CD4-positive, alpha-beta memory T cell (primary cell): Measurements from ENCODE around the gene CDKN1A. TPM values are rescaled to one million over a fixed set of nuclear protein-coding genes. Genes with fewer than 3 reads are reported as not detected.

Source experiments
- CTCF ChIA-PET: fragments of 350-600 bp; sonication (Branson Sonifier 250); formaldehyde crosslinking; loops from one replicate; lab custom pipeline; 2021; ENCODE audit warnings: inconsistent platforms; ENCODE audit not compliant: partially characterized antibody; lab: Charles Lee
- POLR2A ChIA-PET: fragments of 350-600 bp; sonication (Branson Sonifier 250); formaldehyde crosslinking; loops from one replicate; lab custom pipeline; 2021; ENCODE audit not compliant: partially characterized antibody; lab: Charles Lee
- DNase-seq, 5 donors: peaks; one replicate each; pipeline versions ENCODE4 v3.0.0 to v3.0.0-alpha.2; 2020 to 2022; ENCODE audit warnings: mixed read lengths in 1 of 5
- H3K27ac ChIP-seq: one replicate; pipeline ENCODE4 v1.7.0; 2013; ENCODE audit warnings: low read depth, low read length
- H3K27me3 ChIP-seq: 2 replicates; pipeline ENCODE4 v1.7.0; 2013; ENCODE audit warnings: mild to moderate bottlenecking, low read length, moderate library complexity; ENCODE audit not compliant: insufficient read depth
- H3K36me3 ChIP-seq: 2 replicates; pipeline ENCODE4 v1.7.0; 2013; ENCODE audit warnings: mild to moderate bottlenecking, low read length, moderate library complexity; ENCODE audit not compliant: insufficient read depth
- H3K4me1 ChIP-seq: 2 replicates; pipeline ENCODE4 v1.7.0; 2013; ENCODE audit warnings: mild to moderate bottlenecking, low read length, moderate library complexity; ENCODE audit not compliant: insufficient read depth
- H3K4me3 ChIP-seq, 2 donors: one replicate each; pipeline ENCODE4 v1.7.0; 2013; ENCODE audit warnings: low read length in 2 of 2, mild to moderate bottlenecking in 1 of 2
- H3K9me3 ChIP-seq, 2 donors: one replicate each; pipeline ENCODE4 v1.7.0; 2013; ENCODE audit warnings: low read length in 2 of 2, control low read depth in 1 of 2; ENCODE audit not compliant: control insufficient read depth in 1 of 2
- H3K27ac Mint-ChIP-seq, 7 donors: one replicate each; pipeline ENCODE4 v1.8.0; 2020 to 2021; ENCODE audit warnings: mixed read lengths in 7 of 7, mild to moderate bottlenecking in 6 of 7, inconsistent platforms in 3 of 7, moderate library complexity in 3 of 7
- H3K27me3 Mint-ChIP-seq, 2 donors: one replicate each; pipeline ENCODE4 v1.8.0; 2020 to 2021; ENCODE audit warnings: mixed read lengths in 2 of 2
- H3K36me3 Mint-ChIP-seq, 2 donors: one replicate each; pipeline ENCODE4 v1.8.0; 2020 to 2021; ENCODE audit warnings: mixed read lengths in 2 of 2, inconsistent platforms in 1 of 2, mild to moderate bottlenecking in 1 of 2
- H3K4me1 Mint-ChIP-seq, 4 donors: one replicate each; pipeline ENCODE4 v1.8.0; 2020 to 2021; ENCODE audit warnings: mixed read lengths in 4 of 4, mild to moderate bottlenecking in 1 of 4
- H3K4me3 Mint-ChIP-seq, 8 donors: one replicate each; pipeline ENCODE4 v1.8.0; 2020 to 2021; ENCODE audit warnings: mixed read lengths in 8 of 8, mild to moderate bottlenecking in 7 of 8, moderate library complexity in 6 of 8, inconsistent platforms in 3 of 8
- H3K9me3 Mint-ChIP-seq, 8 donors: one replicate each; pipeline ENCODE4 v1.8.0; 2020 to 2021; ENCODE audit warnings: mixed read lengths in 8 of 8, mild to moderate bottlenecking in 5 of 8, inconsistent platforms in 3 of 8, moderate library complexity in 1 of 8
- intact Hi-C: fragments of 100-400 bp; cut with micrococcal nuclease; formaldehyde crosslinking; loops from one replicate; pipeline ENCODE4 v1.15.1; 2023
- polyA plus RNA-seq, 2 donors: library from polyadenylated mRNA; unstranded; fragments of 300-500 nt; fragmentation: Illumina TruSeq; gene quantifications; one replicate each; pipeline ENCODE4 v1.2.3, GENCODE V29; 2021
- total RNA-seq, 2 experiments: library from RNA; stranded (reverse); gene quantifications; one replicate each; pipeline ENCODE4 v1.2.3, GENCODE V29; 2021

Gene CDKN1A
- total and polyA plus RNA-seq, 4 experiments from 2014 or later: 3.3 to 20.6 (median 11.7) TPM

DNA sequence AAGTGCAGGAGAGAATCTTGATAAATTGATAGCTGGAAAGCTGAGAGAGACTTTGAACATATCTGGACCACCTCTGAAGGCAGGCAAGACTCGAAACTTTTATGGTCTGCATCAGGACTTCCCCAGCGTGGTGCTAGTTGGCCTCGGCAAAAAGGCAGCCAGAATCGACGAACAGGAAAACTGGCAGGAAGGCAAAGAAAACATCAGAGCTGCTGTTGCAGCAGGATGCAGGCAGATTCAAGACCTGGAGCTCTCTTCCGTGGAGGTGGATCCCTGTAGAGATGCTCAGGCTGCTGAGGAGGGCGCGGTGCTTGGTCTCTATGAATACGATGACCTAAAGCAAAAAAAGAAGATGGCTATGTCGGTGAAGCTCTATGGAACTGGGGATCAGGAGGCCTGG is 4.6 kb upstream of the CDKN1A start:
- CTCF ChIA-PET: interaction anchor here (1.2 kb wide), 1 partner anchor 9 kb away, joined by 3 read pairs; no protein-coding TSS in a partner anchor
- POLR2A ChIA-PET: no interaction called here
- Mint-ChIP-seq H3K27ac (peak overlapping the region in 1 of 7 donors; percentile 51), H3K4me3 (no peak overlapping the region), H3K4me1 (peaks cover 12 to 26% (median 20%) of the 10 kb centered on the region in 4 donors), H3K9me3 (peaks cover 0 to 3% (median 0%) of the 10 kb centered on the region in 8 donors), H3K36me3 (peaks cover 0 to 4% of the 10 kb centered on the region in 2 donors), H3K27me3 (peaks cover 0 to 4% of the 10 kb centered on the region in 2 donors)
- Histone ChIP-seq H3K27ac (no peak overlapping the region), H3K4me1 (peaks cover 15% of the 10 kb centered on the region), H3K4me3 (no peak overlapping the region), H3K36me3 (no peaks in the 10 kb centered on the region), H3K9me3 (no peaks in the 10 kb centered on the region), H3K27me3 (no peaks in the 10 kb centered on the region)
- DNase-seq: no peak
- intact Hi-C loops: no loop called here

DNA sequence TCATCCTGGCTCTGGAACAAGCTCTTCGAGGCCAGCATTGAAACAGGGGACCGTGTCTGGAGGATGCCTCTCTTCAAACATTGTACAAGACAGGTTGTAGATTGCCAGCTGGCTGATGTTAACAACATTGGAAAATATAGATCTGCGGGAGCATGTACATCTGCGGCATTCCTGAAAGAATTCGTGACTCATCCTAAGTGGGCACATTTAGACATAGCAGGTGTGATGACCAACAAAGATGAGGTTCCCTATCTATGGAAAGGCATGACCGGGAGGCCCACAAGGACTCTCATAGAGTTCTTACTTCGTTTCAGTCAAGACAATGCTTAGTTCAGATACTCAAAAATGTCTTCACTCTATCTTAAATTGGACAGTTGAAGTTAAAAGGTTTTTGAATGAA is 3.6 kb upstream of the CDKN1A start:
- Histone ChIP-seq H3K27ac (no peak overlapping the region), H3K36me3 (no peaks in the 10 kb centered on the region), H3K4me3 (no peak overlapping the region), H3K27me3 (no peaks in the 10 kb centered on the region), H3K9me3 (no peaks in the 10 kb centered on the region), H3K4me1 (peaks cover 24% of the 10 kb centered on the region)
- Mint-ChIP-seq H3K4me1 (peaks cover 12 to 30% (median 23%) of the 10 kb centered on the region in 4 donors), H3K36me3 (peaks cover 0 to 5% of the 10 kb centered on the region in 2 donors), H3K9me3 (peaks cover 0 to 3% (median 0%) of the 10 kb centered on the region in 8 donors), H3K4me3 (no peak overlapping the region), H3K27ac (no peak overlapping the region), H3K27me3 (peaks cover 0 to 4% of the 10 kb centered on the region in 2 donors)
- ChIA-PET POLR2A (no interaction called here), CTCF (no interaction called here)
- DNase-seq: no peak
- intact Hi-C loops: no loop called here

DNA sequence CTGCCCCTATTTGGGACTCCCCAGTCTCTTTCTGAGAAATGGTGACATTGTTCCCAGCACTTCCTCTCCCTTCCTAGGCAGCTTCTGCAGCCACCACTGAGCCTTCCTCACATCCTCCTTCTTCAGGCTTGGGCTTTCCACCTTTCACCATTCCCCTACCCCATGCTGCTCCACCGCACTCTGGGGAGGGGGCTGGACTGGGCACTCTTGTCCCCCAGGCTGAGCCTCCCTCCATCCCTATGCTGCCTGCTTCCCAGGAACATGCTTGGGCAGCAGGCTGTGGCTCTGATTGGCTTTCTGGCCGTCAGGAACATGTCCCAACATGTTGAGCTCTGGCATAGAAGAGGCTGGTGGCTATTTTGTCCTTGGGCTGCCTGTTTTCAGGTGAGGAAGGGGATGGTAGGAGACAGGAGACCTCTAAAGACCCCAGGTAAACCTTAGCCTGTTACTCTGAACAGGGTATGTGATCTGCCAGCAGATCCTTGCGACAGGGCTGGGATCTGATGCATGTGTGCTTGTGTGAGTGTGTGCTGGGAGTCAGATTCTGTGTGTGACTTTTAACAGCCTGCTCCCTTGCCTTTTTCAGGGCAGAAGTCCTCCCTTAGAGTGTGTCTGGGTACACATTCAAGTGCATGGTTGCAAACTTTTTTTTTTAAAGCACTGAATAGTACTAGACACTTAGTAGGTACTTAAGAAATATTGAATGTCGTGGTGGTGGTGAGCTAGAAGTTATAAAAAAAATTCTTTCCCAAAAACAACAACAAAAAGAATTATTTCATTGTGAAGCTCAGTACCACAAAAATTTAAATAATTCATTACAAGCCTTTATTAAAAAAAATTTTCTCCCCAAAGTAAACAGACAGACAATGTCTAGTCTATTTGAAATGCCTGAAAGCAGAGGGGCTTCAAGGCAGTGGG is 2.1 kb upstream of the CDKN1A start:
- H3K27ac Mint-ChIP-seq: peak overlapping the region in 5 of 7 donors; percentile 5 to 100 (median 88)
- H3K27ac ChIP-seq: no peak overlapping the region
- H3K9me3 Mint-ChIP-seq: peaks cover 0 to 6% (median 0%) of the 10 kb centered on the region in 8 donors
- ChIA-PET POLR2A (interaction anchor here (0.7 to 2.4 kb wide), 2 partner anchors 61 to 537 kb away, joined by 3 to 7 read pairs; no protein-coding TSS in a partner anchor), CTCF (interaction anchor here (0.6 to 1.6 kb wide), 3 partner anchors 14 to 61 kb away, joined by 3 to 4 read pairs (median 3); no protein-coding TSS in a partner anchor)
- H3K27me3 Mint-ChIP-seq: peaks cover 0 to 6% of the 10 kb centered on the region in 2 donors
- H3K9me3 ChIP-seq: no peaks in the 10 kb centered on the region
- no peaks in the 10 kb centered on the region for H3K36me3 ChIP-seq
- intact Hi-C loops: no loop called here
- H3K4me1 ChIP-seq: peaks cover 32% of the 10 kb centered on the region
- H3K4me3 Mint-ChIP-seq: peak overlapping the region in 2 of 8 donors; percentile 56 to 85
- peaks cover 0 to 8% of the 10 kb centered on the region in 2 donors for H3K36me3 Mint-ChIP-seq
- DNase-seq: no peak
- no peak overlapping the region for H3K4me3 ChIP-seq
- H3K4me1 Mint-ChIP-seq: peaks cover 17 to 45% (median 31%) of the 10 kb centered on the region in 4 donors
- H3K27me3 ChIP-seq: no peaks in the 10 kb centered on the region

DNA sequence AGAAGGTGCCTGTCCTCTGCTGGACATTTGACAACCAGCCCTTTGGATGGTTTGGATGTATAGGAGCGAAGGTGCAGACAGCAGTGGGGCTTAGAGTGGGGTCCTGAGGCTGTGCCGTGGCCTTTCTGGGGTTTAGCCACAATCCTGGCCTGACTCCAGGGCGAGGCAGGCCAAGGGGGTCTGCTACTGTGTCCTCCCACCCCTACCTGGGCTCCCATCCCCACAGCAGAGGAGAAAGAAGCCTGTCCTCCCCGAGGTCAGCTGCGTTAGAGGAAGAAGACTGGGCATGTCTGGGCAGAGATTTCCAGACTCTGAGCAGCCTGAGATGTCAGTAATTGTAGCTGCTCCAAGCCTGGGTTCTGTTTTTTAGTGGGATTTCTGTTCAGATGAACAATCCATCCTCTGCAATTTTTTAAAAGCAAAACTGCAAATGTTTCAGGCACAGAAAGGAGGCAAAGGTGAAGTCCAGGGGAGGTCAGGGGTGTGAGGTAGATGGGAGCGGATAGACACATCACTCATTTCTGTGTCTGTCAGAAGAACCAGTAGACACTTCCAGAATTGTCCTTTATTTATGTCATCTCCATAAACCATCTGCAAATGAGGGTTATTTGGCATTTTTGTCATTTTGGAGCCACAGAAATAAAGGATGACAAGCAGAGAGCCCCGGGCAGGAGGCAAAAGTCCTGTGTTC is 1.3 kb upstream of the CDKN1A start:
- Histone ChIP-seq H3K27ac (peak overlapping the region; percentile 80), H3K4me1 (peaks cover 36% of the 10 kb centered on the region), H3K27me3 (no peaks in the 10 kb centered on the region), H3K4me3 (no peak overlapping the region), H3K9me3 (no peaks in the 10 kb centered on the region), H3K36me3 (no peaks in the 10 kb centered on the region)
- peaks cover 0 to 8% of the 10 kb centered on the region in 2 donors for H3K36me3 Mint-ChIP-seq
- peak overlapping the region; percentile 59 to 100 (median 90) for H3K27ac Mint-ChIP-seq
- CTCF ChIA-PET: interaction anchor here (1.0 to 1.6 kb wide), 2 partner anchors 15 to 62 kb away, joined by 3 to 4 read pairs; no protein-coding TSS in a partner anchor
- H3K4me1 Mint-ChIP-seq: peaks cover 17 to 49% (median 34%) of the 10 kb centered on the region in 4 donors
- H3K4me3 Mint-ChIP-seq: peak overlapping the region in 6 of 8 donors; percentile 68 to 85 (median 79)
- DNase-seq: no peak
- peaks cover 0 to 6% of the 10 kb centered on the region in 2 donors for H3K27me3 Mint-ChIP-seq
- peaks cover 0 to 6% (median 0%) of the 10 kb centered on the region in 8 donors for H3K9me3 Mint-ChIP-seq
- intact Hi-C loops: no loop called here
- POLR2A ChIA-PET: interaction anchor here (2.4 kb wide), 1 partner anchor 62 kb away, joined by 7 read pairs; no protein-coding TSS in a partner anchor

DNA sequence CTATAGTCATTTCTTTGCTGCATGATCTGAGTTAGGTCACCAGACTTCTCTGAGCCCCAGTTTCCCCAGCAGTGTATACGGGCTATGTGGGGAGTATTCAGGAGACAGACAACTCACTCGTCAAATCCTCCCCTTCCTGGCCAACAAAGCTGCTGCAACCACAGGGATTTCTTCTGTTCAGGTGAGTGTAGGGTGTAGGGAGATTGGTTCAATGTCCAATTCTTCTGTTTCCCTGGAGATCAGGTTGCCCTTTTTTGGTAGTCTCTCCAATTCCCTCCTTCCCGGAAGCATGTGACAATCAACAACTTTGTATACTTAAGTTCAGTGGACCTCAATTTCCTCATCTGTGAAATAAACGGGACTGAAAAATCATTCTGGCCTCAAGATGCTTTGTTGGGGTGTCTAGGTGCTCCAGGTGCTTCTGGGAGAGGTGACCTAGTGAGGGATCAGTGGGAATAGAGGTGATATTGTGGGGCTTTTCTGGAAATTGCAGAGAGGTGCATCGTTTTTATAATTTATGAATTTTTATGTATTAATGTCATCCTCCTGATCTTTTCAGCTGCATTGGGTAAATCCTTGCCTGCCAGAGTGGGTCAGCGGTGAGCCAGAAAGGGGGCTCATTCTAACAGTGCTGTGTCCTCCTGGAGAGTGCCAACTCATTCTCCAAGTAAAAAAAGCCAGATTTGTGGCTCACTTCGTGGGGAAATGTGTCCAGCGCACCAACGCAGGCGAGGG is 594 bp upstream of the CDKN1A start:
- ChIA-PET POLR2A (interaction anchor here (0.7 to 3.4 kb wide), 10 partner anchors 15 to 254 kb away, joined by 3 to 13 read pairs (median 4); partner anchors contain the start of gene SRSF3), CTCF (interaction anchor here (0.6 to 1.6 kb wide), 7 partner anchors 9 to 249 kb away, joined by 3 to 5 read pairs (median 4); no protein-coding TSS in a partner anchor)
- H3K27ac Mint-ChIP-seq: peak overlapping the region; percentile 87 to 100 (median 90)
- Histone ChIP-seq H3K9me3 (no peaks in the 10 kb centered on the region), H3K36me3 (no peaks in the 10 kb centered on the region), H3K4me1 (peaks cover 43% of the 10 kb centered on the region), H3K27me3 (no peaks in the 10 kb centered on the region), H3K27ac (peak overlapping the region; percentile 80), H3K4me3 (peak overlapping the region in 1 of 2 donors; percentile 77)
- H3K4me1 Mint-ChIP-seq: peaks cover 22 to 56% (median 41%) of the 10 kb centered on the region in 4 donors
- H3K36me3 Mint-ChIP-seq: peaks cover 0 to 15% of the 10 kb centered on the region in 2 donors
- peak overlapping the region; percentile 68 to 85 (median 80) for H3K4me3 Mint-ChIP-seq
- peaks cover 0 to 5% (median 0%) of the 10 kb centered on the region in 8 donors for H3K9me3 Mint-ChIP-seq
- peaks cover 0 to 6% of the 10 kb centered on the region in 2 donors for H3K27me3 Mint-ChIP-seq
- intact Hi-C loops: no loop called here
- peak in 2 of 5 donors; percentile 18 to 61 for DNase-seq
